DND-41 (cell line): ENCODE measurements around the gene LHX2.

ENCODE experiments used
- EZH2 ChIP-seq: IDR thresholded peaks from 3 replicates; pipeline ENCODE4 v1.6.1; 2012; ENCODE audit warnings: borderline replicate concordance, low read depth, mild to moderate bottlenecking, moderate library complexity, low read length, inconsistent platforms; ENCODE audit not compliant: severe bottlenecking
- TF ChIP-seq, protein P1 (sequence below): IDR thresholded peaks from 2 replicates; pipeline ENCODE4 v1.5.1; 2012; ENCODE audit warnings: borderline replicate concordance, low read length, moderate library complexity, mild to moderate bottlenecking; ENCODE audit not compliant: poor library complexity, severe bottlenecking; ENCODE audit errors: extremely low read depth

GRCh38 chr9:123996731-123997421 is 14.7 kb upstream of the LHX2 start:
- TF ChIP-seq, protein P1, sequence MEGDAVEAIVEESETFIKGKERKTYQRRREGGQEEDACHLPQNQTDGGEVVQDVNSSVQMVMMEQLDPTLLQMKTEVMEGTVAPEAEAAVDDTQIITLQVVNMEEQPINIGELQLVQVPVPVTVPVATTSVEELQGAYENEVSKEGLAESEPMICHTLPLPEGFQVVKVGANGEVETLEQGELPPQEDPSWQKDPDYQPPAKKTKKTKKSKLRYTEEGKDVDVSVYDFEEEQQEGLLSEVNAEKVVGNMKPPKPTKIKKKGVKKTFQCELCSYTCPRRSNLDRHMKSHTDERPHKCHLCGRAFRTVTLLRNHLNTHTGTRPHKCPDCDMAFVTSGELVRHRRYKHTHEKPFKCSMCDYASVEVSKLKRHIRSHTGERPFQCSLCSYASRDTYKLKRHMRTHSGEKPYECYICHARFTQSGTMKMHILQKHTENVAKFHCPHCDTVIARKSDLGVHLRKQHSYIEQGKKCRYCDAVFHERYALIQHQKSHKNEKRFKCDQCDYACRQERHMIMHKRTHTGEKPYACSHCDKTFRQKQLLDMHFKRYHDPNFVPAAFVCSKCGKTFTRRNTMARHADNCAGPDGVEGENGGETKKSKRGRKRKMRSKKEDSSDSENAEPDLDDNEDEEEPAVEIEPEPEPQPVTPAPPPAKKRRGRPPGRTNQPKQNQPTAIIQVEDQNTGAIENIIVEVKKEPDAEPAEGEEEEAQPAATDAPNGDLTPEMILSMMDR: no peak
- no peak for TF ChIP-seq EZH2
